Activated T-cell treated with anti-CD3 and anti-CD28 coated beads, Interleukin-2, amount 50 U/mL, for 4 hours (primary cell): ENCODE results near the gene RTN4RL1. TPM values are rescaled to one million over a fixed set of nuclear protein-coding genes. Genes with fewer than 3 reads are reported as not detected.

Experiments used
- ATAC-seq, 2 donors: fragments of 200-7000 bp; cut with Tn5 transposase; one replicate each; pipeline ENCODE4 v1.10.0; 2021
- DNase-seq: peaks from one replicate; pipeline ENCODE4 v3.0.0-alpha.2; 2020
- H3K27me3 Mint-ChIP-seq: one replicate; pipeline ENCODE4 v1.8.0; 2021; ENCODE audit warnings: low read depth, mixed read lengths
- H3K36me3 Mint-ChIP-seq: one replicate; pipeline ENCODE4 v1.8.0; 2022; ENCODE audit warnings: mixed read lengths; ENCODE audit not compliant: insufficient read depth
- H3K4me1 Mint-ChIP-seq: one replicate; pipeline ENCODE4 v1.8.0; 2021; ENCODE audit warnings: low read depth, mixed read lengths
- H3K4me3 Mint-ChIP-seq: one replicate; pipeline ENCODE4 v1.8.0; 2021; ENCODE audit warnings: mild to moderate bottlenecking, moderate library complexity, mixed read lengths
- H3K9me3 Mint-ChIP-seq: one replicate; pipeline ENCODE4 v1.8.0; 2021; ENCODE audit warnings: mixed read lengths
- total RNA-seq, 3 donors: library from RNA; stranded (reverse); gene quantifications; one replicate each; pipeline ENCODE4 v1.2.1, GENCODE V29; 2021

RTN4RL1 gene
- total RNA-seq, 3 donors from 2014 or later: 1.0 to 2.5 (median 2.0) TPM

GRCh38 chr17:1920948-1921351, 104.2 kb downstream of the RTN4RL1 start:
- Mint-ChIP-seq H3K27me3 (peaks cover 4% of the 10 kb centered on the region), H3K4me1 (no peaks in the 10 kb centered on the region), H3K36me3 (no peaks in the 10 kb centered on the region), H3K9me3 (no peaks in the 10 kb centered on the region), H3K4me3 (no peak overlapping the region)
- DNase-seq (no peak), ATAC-seq (no peak)

GRCh38 chr17:1919201-1919600, 105.9 kb downstream of the RTN4RL1 start:
- H3K27me3 Mint-ChIP-seq: peaks cover 7% of the 10 kb centered on the region
- H3K4me1 Mint-ChIP-seq: no peaks in the 10 kb centered on the region
- no peak overlapping the region for H3K4me3 Mint-ChIP-seq
- no peaks in the 10 kb centered on the region for H3K36me3 Mint-ChIP-seq
- DNase-seq: no peak
- no peaks in the 10 kb centered on the region for H3K9me3 Mint-ChIP-seq
- ATAC-seq: no peak

- Mint-ChIP-seq H3K36me3 (no peaks in the 10 kb centered on the region), H3K4me3 (no peak overlapping the region), H3K27me3 (peaks cover 7% of the 10 kb centered on the region), H3K9me3 (no peaks in the 10 kb centered on the region), H3K4me1 (no peaks in the 10 kb centered on the region)
- no peak for ATAC-seq
- DNase-seq: no peak
Measured at GRCh38 chr17:1918346-1919162, 106.6 kb downstream of the RTN4RL1 start.

- DNase-seq (no peak), ATAC-seq (no peak)
- no peaks in the 10 kb centered on the region for H3K9me3 Mint-ChIP-seq
- H3K36me3 Mint-ChIP-seq: no peaks in the 10 kb centered on the region
- H3K27me3 Mint-ChIP-seq: peaks cover 18% of the 10 kb centered on the region
- H3K4me1 Mint-ChIP-seq: no peaks in the 10 kb centered on the region
- H3K4me3 Mint-ChIP-seq: no peak overlapping the region
Measured at GRCh38 chr17:1916963-1917715, 108.0 kb downstream of the RTN4RL1 start.

GRCh38 chr17:1916316-1916715, 108.8 kb downstream of the RTN4RL1 start:
- Mint-ChIP-seq H3K27me3 (peaks cover 25% of the 10 kb centered on the region), H3K4me1 (no peaks in the 10 kb centered on the region), H3K36me3 (no peaks in the 10 kb centered on the region), H3K4me3 (no peak overlapping the region), H3K9me3 (no peaks in the 10 kb centered on the region)
- no peak for DNase-seq
- no peak for ATAC-seq

- Mint-ChIP-seq H3K4me1 (no peaks in the 10 kb centered on the region), H3K36me3 (no peaks in the 10 kb centered on the region), H3K4me3 (no peak overlapping the region)
Measured at GRCh38 chr17:1915889-1916288, 109.2 kb downstream of the RTN4RL1 start.

GRCh38 chr17:1914661-1915083, 110.5 kb downstream of the RTN4RL1 start:
- Mint-ChIP-seq H3K27me3 (peaks cover 30% of the 10 kb centered on the region), H3K4me3 (no peak overlapping the region), H3K4me1 (no peaks in the 10 kb centered on the region), H3K36me3 (no peaks in the 10 kb centered on the region), H3K9me3 (no peaks in the 10 kb centered on the region)
- no peak for DNase-seq
- ATAC-seq: no peak

More at GRCh38 chr17:1915889-1916288, 109.2 kb downstream of the RTN4RL1 start:
- Mint-ChIP-seq H3K27me3 (peaks cover 25% of the 10 kb centered on the region), H3K9me3 (no peaks in the 10 kb centered on the region)
- no peak for DNase-seq
- ATAC-seq: no peak

- Mint-ChIP-seq H3K36me3 (no peaks in the 10 kb centered on the region), H3K27me3 (peaks cover 39% of the 10 kb centered on the region), H3K9me3 (no peaks in the 10 kb centered on the region), H3K4me1 (peaks cover 4% of the 10 kb centered on the region), H3K4me3 (no peak overlapping the region)
- ATAC-seq: no peak
- no peak for DNase-seq
Measured at GRCh38 chr17:1913702-1914101, 111.4 kb downstream of the RTN4RL1 start.

- ATAC-seq (no peak), DNase-seq (no peak)
- Mint-ChIP-seq H3K9me3 (no peaks in the 10 kb centered on the region), H3K4me1 (peaks cover 7% of the 10 kb centered on the region), H3K4me3 (no peak overlapping the region), H3K36me3 (no peaks in the 10 kb centered on the region), H3K27me3 (peaks cover 51% of the 10 kb centered on the region)
Measured at GRCh38 chr17:1912146-1912545, 113.0 kb downstream of the RTN4RL1 start.

GRCh38 chr17:1909985-1910384, 115.1 kb downstream of the RTN4RL1 start:
- no peaks in the 10 kb centered on the region for H3K9me3 Mint-ChIP-seq
- no peak for DNase-seq
- no peak overlapping the region for H3K4me3 Mint-ChIP-seq
- no peak for ATAC-seq
- H3K27me3 Mint-ChIP-seq: peaks cover 57% of the 10 kb centered on the region
- no peaks in the 10 kb centered on the region for H3K36me3 Mint-ChIP-seq
- peaks cover 7% of the 10 kb centered on the region for H3K4me1 Mint-ChIP-seq

GRCh38 chr17:1908699-1909309, 116.3 kb downstream of the RTN4RL1 start:
- Mint-ChIP-seq H3K9me3 (no peaks in the 10 kb centered on the region), H3K4me1 (peaks cover 7% of the 10 kb centered on the region), H3K27me3 (peaks cover 56% of the 10 kb centered on the region), H3K4me3 (peak overlapping the region; percentile 43), H3K36me3 (no peaks in the 10 kb centered on the region)
- ATAC-seq (peak; percentile 48 to 79), DNase-seq (peak; percentile 10)

GRCh38 chr17:1907909-1908698, 117.0 kb downstream of the RTN4RL1 start:
- ATAC-seq (peak; percentile 63 to 75), DNase-seq (no peak)
- no peaks in the 10 kb centered on the region for H3K9me3 Mint-ChIP-seq
- H3K36me3 Mint-ChIP-seq: no peaks in the 10 kb centered on the region
- peaks cover 52% of the 10 kb centered on the region for H3K27me3 Mint-ChIP-seq
- peaks cover 7% of the 10 kb centered on the region for H3K4me1 Mint-ChIP-seq
- H3K4me3 Mint-ChIP-seq: peak overlapping the region; percentile 43

- H3K9me3 Mint-ChIP-seq: no peaks in the 10 kb centered on the region
- DNase-seq (no peak), ATAC-seq (no peak)
- H3K27me3 Mint-ChIP-seq: peaks cover 44% of the 10 kb centered on the region
- H3K4me1 Mint-ChIP-seq: peaks cover 7% of the 10 kb centered on the region
- H3K36me3 Mint-ChIP-seq: no peaks in the 10 kb centered on the region
- H3K4me3 Mint-ChIP-seq: no peak overlapping the region
Measured at GRCh38 chr17:1907216-1907631, 117.9 kb downstream of the RTN4RL1 start.

GRCh38 chr17:1906662-1907101, 118.5 kb downstream of the RTN4RL1 start:
- Mint-ChIP-seq H3K4me3 (no peak overlapping the region), H3K4me1 (peaks cover 7% of the 10 kb centered on the region), H3K36me3 (no peaks in the 10 kb centered on the region), H3K9me3 (no peaks in the 10 kb centered on the region), H3K27me3 (peaks cover 40% of the 10 kb centered on the region)
- ATAC-seq: no peak
- no peak for DNase-seq
